Coronary artery (tissue), 2 donors: ENCODE data around the gene TNFRSF18.

ENCODE experiments used
- DNase-seq: peaks from one replicate; pipeline ENCODE4 v3.0.0-alpha.2; 2017; ENCODE audit warnings: low spot score
- H3K27ac ChIP-seq, 2 donors: fragments of 200-600 bp; sonication (generic); one replicate each; pipeline ENCODE4 v1.5.1; 2016 to 2019
- H3K4me3 ChIP-seq: fragments of 200-600 bp; sonication (generic); 2 replicates; pipeline ENCODE4 v1.5.1; 2016; ENCODE audit warnings: mild to moderate bottlenecking, moderate library complexity
- TF ChIP-seq, protein P1 (sequence below): fragments of 200-600 bp; sonication (generic); IDR thresholded peaks from one replicate; pipeline ENCODE4 v1.5.1; 2019; ENCODE audit warnings: antibody characterized with exemption

Gene TNFRSF18

DNA sequence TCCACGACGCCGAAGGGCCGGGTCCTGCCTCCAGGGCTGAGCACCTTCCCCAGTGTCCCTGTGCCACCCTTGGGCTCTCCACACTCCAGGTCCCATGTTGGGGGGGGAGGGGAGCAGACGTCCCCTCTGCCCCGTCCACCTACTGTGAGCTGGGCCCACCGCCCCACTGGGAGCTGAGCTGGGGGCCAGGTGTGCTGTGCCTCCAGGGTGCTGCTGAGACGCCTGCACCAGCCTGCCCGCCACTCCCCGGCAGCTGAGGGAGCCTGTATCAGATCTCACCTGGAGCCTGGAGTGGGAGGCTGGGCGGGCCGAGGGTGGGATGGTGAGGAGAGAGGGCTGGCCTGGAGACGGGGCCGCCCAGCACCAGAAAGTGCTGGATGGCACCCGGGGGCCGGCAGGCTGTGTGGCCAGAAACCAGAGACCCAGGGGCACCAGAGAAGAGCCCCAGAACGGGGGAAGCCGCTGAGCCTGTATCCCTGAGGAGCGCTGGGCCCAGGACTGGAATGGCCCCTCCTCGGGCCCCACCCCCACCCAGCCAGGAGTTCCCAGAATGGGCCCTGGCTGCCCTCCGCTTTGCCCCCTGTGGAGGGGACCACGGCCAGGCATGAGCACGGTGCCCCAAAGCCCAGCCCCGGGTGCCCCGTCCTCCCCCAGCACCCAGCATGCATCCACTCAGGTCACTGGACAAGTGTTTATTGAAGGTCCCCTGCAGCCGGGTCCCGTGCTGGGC, 3.4 kb downstream of the TNFRSF18 start:
- Histone ChIP-seq H3K4me3 (no peak overlapping the region), H3K27ac (no peak overlapping the region)
- TF ChIP-seq, protein P1, sequence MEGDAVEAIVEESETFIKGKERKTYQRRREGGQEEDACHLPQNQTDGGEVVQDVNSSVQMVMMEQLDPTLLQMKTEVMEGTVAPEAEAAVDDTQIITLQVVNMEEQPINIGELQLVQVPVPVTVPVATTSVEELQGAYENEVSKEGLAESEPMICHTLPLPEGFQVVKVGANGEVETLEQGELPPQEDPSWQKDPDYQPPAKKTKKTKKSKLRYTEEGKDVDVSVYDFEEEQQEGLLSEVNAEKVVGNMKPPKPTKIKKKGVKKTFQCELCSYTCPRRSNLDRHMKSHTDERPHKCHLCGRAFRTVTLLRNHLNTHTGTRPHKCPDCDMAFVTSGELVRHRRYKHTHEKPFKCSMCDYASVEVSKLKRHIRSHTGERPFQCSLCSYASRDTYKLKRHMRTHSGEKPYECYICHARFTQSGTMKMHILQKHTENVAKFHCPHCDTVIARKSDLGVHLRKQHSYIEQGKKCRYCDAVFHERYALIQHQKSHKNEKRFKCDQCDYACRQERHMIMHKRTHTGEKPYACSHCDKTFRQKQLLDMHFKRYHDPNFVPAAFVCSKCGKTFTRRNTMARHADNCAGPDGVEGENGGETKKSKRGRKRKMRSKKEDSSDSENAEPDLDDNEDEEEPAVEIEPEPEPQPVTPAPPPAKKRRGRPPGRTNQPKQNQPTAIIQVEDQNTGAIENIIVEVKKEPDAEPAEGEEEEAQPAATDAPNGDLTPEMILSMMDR = no peak
- no peak for DNase-seq

DNA sequence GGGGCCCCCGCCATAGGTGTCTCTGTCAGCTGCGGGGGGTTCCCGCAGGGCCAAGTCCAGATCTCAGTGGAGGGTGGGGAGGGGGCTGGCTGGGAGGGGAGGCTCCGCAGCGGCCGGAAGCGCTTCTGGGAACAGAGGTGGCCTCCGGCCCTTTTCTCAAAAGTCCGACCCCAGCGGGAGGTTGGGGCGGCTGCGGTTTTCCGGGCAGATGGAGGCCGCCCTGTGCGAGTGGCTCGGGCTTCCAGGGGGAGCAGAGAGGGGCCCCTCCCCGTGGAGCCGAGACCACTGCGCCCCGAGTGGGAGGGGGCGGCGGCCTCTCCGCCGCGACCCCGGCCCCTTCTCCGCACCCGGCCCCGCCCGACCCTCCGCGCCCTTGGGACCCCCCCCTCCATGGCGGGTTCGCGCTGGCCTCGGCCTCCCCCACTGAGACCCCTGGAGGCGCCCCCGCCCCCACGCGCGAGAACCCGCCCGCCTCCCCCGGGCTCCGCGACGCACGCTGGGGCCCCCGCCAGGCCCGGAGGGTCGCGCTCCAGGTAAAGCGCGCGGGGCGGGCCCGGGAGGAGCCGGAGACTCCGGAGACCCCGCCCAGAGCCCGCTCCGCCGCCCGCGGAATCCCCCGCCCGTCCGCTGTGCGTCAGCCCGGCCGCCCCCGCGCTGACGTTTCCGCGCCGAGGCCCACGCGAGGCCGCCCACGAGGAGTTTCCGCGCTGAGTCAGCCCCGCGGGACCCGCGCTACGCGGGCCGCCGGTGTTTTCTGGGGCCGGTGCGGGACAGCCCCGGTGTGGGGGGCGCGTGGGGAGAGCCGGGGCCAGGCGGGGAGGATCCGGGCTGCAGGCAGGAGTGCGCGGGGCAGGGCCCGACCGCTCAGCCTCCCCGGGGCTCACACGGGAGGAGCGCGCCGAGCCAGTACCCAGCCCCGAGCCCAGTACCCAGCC, 5.2 kb downstream of the TNFRSF18 start:
- H3K4me3 ChIP-seq = peak overlapping the region; percentile 68
- no peak for DNase-seq
- TF ChIP-seq, protein P1 = no peak
- no peak overlapping the region for H3K27ac ChIP-seq

DNA sequence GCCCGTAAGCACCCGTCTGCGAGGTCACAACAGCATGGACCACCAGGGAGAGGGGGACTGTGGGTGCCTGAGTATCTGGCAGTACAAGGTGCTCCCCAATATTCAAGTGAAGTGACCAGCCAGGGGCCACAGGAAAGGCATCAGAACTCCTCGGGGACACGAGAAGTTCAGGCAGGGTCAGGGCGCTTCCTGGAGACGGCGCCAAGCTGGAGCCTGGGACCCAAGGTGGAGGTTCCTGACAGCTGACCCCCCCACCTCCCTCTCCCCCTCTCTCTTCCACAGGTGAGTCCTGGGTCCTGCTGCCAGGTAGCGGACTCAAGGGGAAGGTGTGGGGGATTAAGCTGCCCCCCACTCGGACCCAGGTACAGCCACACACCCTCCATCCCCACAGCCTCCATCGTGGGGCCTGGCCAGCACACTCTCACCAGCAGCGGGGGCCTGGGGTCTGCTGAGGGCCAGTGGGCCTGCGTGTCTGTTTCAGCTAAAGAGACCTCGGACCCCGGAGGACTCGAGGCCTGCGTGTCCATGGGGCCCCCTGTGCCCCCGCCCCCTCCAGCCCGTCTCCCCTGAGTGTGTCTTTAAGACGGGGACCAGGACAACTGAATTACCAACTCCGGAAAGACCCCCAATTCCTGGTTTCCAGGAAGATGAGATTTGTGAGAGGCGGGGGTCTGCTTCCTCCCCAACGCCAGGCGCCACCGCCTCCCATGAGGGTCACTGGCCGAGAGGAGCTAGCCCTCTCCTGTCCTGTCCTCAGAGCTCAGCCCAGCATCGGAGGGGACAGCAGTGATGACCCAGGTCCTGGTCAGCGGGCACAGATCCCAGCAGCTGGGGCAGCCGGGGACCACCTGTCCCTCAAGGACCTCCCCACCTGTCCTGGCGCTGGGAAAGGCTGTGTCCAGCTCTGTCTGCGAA, 6.2 kb downstream of the TNFRSF18 start:
- no peak for DNase-seq
- H3K4me3 ChIP-seq = peak overlapping the region; percentile 68

DNA sequence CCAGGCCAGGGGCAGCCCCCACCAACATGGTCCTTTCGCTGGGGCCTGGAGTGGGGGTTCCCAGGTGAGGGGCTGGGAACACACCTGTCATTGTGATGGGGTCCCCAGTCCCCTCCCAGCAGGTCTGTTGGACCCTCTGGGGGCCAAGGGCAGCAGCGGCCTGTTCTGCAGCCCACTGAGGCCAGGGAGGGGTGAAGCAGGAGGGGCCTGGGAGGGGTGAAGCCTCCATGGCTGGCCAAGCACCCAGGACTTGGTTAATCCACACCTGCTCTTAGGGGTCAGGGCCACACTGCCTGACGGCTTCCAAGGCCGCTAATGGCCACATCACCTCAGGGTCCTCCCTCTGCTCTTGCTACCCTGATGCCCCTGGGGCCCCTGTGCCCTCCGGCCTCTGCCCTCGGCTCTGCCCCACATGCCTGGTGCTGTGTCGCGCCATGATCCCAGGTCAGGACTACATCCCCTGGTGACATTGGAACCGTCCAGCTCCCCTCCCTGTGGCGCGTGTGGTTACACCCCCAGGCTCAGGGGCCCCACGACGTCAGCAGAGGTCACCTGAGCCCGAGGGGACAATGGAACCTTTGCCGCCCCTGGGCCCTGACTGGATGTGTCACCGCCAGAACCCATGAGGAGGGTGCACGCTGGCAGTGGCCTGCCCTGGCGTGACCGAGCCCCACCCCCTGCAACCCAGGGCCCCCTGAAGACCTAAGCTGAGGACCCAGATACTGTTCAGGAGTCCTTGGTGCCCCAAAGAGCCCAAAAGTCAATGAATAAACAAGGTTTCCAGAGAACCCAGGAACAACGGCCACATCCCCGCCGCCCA, 7.0 kb downstream of the TNFRSF18 start:
- TF ChIP-seq, protein P1 = no peak
- no peak for DNase-seq
- no peak overlapping the region for H3K4me3 ChIP-seq
- H3K27ac ChIP-seq = no peak overlapping the region

More for the DNA sequence above, 6.2 kb downstream of the TNFRSF18 start:
- TF ChIP-seq, protein P1 = no peak
- H3K27ac ChIP-seq = no peak overlapping the region

DNA sequence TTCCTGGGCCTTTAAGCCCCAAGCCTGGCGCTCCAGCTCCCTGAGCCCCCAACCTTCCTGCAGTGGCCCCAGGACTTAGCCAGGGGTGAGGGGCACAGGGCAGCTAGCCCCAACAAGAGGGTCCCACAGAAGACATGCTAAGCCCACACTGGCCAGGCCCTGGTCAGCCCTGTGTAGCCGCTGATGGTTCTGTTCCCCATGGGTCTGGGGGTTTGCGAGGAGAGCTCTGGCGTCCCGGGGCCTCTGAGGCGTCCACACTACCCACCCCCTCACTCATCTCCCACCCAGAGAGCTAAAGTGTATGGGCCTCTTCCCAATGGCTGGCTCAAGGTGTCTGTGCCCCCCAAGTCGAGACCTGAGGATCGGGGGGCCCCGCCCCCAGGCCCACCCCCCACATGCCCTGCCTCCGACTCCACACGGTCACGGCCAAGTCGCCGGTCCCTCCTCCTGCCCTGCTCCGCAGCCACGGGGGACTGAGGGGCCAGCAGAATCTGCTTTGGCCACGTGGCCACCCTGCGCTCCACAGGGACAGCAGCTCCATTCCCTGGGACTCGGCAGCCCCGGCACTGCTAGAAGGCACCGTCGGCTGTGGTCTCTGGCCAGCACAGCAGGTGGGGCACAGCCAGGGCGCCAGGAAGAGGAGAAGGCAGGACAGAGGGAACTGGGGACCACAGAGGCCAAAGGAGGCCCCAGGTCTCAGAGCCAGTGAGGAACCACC, 7.8 kb downstream of the TNFRSF18 start:
- TF ChIP-seq, protein P1 = no peak
- Histone ChIP-seq H3K4me3 (no peak overlapping the region), H3K27ac (no peak overlapping the region)
- DNase-seq = no peak
